ENCODE measurements around the gene VAMP5.
"Not testable (repeated sequence)": the region's sequence is repeated elsewhere in the genome, so short reads cannot be mapped to it uniquely, and the experiment has no call there.

Gene VAMP5, protein sequence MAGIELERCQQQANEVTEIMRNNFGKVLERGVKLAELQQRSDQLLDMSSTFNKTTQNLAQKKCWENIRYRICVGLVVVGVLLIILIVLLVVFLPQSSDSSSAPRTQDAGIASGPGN

DNA sequence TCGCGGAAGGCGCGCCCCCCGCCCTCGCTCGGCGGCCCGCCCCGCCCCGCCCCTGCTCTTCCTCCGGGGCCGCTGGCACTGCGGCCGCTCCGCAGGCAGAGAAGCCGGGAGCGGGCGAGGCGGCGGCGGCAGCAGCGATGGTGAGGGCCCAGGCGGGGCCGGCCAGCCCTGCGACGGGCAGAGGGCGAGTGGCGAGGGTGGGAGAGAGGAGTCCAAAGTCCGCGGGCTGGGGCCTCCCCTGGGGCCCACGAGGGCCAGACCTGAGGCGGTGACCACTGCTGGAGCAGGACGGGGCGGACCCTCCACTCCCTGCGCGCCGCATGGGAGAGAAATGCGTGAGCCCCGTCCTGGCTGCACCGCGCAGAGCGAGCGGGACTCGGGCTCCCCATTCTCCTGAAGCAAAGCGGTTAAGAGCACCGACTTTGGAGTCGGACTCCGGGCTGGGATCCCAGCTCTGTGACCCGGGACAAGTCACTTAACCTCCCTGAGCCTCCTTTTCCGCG, at the start of gene VAMP5:
Gene VAMP5 (plus strand): TSS at position 78 of the 503 bp plus-strand sequence. CDS start 60 bp downstream, at position 138.
- peak; percentile 19 for DNase-seq

DNA sequence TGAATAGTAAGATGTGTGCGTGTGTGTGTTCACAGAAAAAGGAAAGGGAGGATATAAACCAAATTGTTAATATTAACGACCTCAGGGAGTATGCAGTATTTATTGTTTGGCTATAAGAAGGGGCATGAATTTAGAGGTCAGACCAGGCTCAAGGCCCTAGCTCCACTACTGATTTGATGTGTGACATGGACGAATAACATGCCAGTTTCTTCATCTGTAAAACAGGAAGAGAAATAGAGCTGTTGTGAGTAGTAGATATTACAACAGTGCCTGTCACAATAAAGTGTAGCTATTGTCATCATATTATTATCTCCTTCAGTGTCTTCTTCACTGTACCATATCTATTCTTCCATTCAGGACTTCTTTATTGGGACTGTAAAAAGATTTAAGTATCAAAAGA, 49.4 kb upstream of the VAMP5 start:
- no peak for DNase-seq

DNA sequence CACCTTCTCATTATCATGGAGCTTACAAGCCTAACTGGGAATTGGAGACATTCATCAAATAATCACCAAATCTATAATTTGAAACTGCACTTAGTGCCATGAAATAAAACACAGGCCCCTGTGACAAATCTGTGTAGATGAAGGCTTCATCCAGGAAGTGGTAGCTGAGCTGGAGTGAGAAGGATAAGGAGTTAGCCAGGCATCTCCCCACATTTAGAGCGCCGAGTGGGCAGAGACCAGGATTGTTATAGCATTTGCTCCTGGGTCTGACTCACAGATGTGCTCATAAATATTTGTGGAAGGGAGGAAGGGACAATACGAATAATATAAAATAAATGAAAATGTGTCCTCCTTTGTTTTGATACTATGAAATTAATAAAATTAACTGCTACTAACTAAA, 47.8 kb upstream of the VAMP5 start:
- DNase-seq, result no peak

DNA sequence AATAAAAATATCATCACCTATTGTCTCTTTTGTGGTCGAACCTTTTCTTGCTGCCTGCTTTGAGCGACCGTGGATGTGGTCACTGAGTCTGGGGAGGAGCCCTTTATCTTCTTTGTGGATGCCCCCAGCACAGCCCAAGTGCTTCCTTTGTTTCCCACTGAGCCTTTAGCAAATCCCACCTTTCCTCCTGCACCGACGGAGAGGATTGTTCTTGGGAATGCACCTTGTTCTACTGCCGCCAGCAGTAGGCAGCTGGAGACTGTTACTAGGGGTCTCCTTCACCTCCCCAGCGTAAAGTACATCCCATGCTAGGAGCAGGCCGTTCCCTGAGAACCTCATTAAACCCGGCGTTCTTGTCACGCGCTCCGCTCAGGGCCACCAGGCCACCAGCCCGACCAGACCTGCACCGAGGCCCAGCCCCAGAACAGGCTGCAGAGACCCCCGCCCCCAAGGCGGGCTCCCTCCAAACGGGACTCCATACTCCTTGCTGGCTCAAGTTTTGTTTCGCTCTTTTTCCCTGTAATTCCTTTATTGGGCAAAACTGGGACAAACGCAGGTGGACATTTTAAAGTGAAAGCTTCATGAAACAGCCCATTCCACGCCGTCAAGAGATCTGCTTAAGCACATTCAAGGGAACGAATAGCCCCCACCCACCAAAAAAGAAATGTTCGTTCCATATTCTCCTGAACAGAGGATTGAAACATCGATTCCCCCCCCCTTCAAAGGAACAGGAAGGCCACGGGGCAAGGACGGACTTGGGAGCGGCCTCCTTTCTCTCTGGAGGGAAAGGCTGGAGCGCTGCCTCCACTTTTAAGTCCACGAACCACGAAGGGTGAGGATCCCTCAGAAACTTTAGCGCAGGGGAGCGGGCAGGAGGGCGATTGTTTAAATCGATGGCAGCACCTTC, 46.4 kb upstream of the VAMP5 start:
- DNase-seq, result peak; percentile 47

DNA sequence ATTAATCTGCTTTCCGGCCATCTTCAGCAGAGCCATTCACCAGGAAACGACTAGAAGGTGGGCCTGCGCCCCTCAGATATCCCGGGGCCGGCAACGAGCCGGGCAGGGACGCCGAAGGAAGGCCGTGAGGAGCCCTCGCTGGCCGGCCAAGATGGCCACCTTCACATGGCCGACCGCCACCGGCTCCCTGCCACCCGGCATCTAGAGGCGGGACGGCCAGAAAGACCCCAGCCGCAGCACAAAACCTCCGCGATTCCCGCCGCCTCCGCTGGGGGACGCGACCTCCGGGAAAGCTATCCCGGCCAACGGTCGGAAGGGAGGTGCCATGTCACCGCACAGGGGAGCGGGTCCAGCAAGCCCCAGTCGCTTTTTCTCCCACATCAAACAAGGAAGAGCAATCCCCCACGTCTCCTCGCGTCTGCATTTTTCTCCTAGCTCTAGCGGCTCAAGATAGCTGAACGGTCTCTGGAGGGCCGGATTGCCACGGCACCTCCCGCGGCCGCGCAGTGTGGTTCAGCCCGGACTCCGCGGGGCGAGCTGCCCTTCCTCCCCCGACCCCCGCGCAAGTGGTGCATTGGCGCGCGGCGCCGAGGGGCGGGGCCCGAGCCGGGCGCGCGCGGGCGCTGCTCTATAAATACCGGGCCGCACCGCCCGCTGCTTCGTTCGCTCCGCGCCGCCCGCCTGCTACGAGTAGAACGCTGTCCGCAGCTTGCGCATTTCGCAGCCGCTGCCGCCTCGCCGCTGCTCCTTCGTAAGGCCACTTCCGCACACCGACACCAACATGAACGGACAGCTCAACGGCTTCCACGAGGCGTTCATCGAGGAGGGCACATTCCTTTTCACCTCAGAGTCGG, 45.5 kb upstream of the VAMP5 start, which contains the start of gene MAT2A:
Gene MAT2A (plus strand): TSS at position 662 of the 854 bp plus-strand sequence. CDS start 120 bp downstream, at position 782.
- peak; percentile 88 for DNase-seq

DNA sequence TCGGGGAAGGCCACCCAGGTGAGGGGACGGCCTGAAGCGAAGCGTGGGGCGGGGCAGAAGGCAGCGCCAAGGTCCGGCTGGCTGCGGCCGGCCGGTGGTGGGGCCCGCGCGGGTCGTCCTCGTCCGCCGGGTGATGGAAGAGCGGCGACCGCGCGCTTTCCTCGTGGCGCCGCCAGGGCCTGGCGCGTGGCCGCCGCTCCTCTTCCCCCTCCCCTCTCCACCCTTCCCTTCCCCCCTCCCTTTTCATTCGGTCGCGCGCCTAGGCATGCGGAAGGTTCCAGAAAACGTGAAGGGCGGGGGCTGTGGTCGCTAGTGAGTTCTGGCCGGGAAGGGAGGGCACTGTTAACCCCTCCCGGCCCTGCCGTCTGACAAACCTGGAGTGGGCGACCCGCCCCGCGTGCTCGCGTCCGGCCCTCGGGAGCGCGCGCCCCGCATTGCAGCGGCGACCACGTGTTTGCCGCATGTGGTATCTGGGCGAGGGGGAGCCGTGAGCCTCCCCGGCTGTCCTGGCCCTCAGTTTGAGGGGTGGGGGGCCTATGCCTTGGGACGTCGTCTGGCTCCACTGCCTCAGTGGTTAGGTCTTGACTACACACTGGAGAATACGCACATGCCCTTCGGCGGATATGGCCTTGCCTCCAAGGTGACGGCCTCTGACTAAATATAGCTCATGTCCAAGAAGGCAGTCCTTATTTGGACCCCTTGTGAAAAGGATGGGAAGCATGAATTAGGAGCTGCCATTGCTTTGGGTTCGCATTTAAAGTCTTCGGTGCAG, 44.7 kb upstream of the VAMP5 start:
- DNase-seq, result peak; percentile 82

DNA sequence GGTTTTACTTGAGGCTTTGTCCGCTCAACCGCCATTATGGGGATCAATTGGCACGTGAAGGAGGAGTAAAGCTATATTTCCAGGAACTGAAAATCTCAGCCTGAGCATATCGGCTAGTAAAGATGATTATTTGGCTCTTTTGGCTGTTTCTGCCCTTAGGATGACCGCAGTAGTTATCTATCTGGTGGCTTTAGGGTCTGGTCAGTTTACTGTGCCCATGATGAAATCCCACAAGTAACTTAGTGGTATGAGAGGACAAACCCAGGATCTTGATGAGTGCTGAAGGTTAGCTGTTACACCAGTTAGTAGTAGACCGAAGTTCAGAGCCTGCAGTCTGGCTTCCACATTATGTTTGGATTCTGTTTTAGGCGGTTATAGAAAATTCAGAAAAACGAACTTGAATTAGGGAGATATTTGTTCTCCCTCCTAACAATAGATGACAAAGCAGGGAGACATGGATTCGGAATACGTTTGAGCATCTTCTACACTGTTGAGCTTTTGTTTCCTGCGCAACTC, 44.0 kb upstream of the VAMP5 start:
- DNase-seq, result no peak

DNA sequence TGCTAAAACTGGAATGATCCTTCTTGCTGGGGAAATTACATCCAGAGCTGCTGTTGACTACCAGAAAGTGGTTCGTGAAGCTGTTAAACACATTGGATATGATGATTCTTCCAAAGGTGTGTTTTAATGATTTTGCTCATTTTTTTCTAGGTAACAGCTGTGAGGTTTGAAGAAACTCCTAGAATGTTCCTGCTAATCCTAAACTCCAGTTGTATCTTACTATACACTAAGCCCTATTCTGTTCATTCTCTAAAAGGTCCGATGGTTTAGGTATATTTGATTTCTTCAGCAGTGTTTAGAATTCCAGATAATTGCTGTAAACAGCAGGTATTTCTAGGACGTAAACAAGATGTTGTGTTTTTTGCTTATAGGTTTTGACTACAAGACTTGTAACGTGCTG, 43.0 kb upstream of the VAMP5 start:
- DNase-seq, result no peak

DNA sequence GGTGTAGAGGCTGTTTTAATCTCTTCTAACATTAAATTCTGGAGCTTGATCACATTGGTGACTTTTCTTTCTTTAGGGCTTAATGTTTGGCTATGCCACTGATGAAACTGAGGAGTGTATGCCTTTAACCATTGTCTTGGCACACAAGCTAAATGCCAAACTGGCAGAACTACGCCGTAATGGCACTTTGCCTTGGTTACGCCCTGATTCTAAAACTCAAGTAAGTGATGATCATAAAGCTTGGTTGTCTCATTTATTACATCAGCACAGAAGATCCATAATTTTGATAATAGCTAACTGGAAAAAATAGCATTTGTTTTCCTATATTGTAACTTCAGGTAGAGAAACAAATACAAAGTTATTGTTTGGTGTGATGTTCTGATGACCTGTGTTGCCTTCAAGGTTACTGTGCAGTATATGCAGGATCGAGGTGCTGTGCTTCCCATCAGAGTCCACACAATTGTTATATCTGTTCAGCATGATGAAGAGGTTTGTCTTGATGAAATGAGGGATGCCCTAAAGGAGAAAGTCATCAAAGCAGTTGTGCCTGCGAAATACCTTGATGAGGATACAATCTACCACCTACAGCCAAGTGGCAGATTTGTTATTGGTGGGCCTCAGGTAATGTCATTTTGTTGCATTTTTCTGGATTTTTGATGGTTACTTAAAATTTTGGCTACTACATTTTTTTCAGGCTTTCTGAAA, 42.3 kb upstream of the VAMP5 start:
- DNase-seq, result no peak

DNA sequence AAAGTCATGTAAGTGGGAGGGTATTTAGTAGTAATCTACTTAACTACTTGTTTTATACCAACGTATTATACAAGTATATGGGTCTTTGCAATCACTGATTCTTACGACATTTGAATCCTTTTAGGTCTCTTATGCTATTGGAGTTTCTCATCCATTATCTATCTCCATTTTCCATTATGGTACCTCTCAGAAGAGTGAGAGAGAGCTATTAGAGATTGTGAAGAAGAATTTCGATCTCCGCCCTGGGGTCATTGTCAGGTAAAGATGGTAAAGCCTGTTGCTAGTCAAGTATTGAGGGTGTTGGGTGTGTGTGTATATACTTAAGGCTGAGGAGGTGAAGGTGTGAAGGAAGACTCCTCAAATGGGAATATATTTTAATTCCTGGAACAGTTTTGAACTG, 41.5 kb upstream of the VAMP5 start:
- DNase-seq, result no peak

DNA sequence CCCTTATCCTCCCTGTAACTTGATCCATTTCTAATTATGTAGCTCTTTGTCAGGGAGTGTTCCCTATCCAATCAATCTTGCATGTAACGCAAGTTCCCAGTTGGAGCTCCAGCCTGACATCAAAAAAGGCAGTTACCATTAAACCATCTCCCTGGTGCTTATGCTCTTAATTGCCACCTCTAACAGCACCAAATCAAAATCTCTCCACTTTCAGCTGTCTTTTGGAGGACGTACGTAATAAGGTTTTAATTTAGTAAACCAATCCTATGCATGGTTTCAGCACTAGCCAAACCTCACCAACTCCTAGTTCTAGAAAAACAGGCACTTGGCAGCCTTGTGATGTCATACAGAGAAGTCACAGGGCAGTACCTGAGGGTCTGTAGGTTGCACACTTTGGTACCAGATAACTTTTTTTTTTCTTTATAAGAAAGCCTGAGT, 40.0 kb upstream of the VAMP5 start:
- DNase-seq, result not testable (repeated sequence)

DNA sequence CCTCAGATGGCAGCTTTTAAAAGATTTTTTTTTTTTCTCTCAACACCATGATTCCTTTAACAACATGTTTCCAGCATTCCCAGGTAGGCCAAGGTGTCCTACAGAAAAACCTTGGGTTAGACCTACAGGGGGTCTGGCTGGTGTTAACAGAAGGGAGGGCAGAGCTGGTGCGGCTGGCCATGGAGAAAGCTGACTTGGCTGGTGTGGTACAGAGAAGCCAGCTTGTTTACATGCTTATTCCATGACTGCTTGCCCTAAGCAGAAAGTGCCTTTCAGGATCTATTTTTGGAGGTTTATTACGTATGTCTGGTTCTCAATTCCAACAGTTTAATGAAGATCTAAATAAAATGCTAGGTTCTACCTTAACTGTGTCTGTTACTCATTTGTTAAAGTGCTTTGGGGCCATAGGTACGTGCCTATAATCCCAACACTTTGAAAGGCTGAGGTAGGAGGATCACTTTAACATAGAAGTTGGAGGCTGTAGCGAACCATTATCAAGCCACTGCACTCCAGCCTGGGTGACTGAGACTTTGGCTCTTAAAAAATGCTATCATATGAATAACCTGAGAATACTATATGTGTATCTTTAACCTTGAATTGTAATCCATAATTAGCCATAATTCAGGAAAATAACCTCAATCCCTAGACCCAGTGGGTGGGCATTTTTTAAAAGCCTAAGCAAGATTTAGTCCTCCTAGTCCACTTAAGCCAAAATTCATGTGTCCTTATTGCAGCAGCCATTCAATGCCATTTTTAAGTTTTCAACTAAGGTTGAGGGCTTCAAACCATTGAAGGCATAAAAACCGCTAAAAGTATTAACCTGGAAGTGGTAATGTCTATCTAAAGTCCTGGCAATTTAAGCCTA, 39.1 kb upstream of the VAMP5 start:
- DNase-seq, result not testable (repeated sequence)

DNA sequence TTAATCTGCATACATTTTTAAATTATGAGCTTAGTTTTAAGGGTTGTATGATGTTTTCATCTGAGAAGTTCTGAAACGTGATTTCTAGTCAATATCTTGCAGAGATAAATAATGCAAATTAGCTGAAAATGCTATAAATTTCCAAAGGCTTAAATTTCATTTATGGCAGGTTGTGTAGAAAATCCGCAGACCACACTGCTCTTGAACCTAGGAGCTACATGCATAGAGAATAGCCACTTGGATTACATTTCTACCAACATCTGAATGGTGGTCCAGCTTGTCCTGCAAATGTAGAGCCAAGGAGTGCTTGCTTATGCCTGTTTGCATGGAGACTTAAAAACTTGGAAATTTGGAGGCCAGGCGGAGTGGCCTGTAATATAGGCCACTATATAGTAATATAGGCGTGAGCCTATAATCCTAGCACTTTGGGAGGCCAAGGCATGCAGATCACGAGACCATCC, 38.4 kb upstream of the VAMP5 start:
- no peak for DNase-seq

DNA sequence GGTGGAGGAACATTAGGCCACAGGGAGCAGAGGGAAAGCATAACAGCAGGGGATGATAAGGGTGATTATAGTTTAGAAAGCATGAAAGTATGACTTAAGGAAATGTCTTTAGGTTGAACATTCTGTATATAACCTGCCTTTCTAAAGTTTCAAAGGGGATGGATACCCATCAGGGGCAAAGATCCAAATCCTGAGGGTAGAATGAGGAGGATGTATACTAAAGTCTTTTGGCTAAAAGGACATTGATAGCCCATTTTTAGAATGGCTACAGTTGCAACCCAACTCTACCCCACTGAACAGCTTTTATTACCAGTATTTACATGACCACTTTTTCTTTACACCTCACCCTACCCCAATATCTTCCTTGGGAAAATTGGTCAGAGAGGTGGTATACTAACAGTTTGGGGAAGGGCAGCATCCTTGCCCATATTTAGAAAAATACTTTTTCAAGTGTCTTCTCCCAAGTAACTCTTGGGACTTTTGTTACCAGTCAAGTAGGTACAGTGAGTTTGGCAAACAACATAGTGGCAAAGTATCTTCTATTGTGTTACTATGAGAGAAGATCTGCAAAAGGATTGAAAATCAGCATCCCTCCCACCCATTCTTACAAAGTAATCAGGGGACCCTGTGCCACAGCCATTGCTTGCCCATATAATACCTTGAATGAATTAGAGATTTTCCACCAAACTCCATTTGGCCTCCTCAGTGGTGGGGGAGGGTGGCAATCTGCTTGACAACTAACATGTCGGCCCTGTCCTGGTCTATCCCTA, 37.0 kb upstream of the VAMP5 start:
- DNase-seq, result no peak

DNA sequence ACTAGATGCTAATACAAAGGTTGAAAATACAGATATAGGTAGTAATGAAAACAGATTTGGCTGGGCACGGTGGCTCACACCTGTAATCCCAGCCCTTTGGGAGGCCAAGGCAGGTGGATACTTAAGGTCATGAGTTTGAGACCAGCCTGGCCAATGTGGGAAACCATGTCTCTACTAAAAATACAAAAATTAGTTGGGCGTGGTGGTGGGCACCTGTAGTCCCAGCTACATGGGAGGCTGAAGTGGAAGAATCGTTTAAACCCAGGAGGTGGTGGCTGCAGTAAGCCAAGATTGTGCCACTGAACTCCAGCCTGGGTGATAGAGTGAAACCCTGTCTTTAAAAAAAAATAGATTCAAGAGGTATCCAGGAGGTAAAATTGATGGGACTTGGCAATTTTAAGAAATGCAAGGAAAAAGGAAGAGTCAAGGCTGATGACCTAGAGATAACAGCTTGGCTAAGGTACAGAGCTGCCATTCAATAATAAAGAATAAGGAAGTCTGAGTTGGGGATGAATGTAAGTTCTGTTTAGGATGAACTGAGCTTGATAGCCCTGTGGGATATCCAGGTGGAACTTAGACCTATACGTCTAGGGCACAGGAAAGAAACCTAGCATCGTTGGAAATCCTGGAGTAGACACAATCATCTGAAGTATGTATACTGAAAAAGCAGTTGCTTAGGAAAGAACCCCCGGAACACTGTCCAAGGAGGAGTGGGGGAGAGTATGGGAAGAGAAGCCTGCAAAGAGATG, 36.2 kb upstream of the VAMP5 start:
- DNase-seq, result no peak

DNA sequence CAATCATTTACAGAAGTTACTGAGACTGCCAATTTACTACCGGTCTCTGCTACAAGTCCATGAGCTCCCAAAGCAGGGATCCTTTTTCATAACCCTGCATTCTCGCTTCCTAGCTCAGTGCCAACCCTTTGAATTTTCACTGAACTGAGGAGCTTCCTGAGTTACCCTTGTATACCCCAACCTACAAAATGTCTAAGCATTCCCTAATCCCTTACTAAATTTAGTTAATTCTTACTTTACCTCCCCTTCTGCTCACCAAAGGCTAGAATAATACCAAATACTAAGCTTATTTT, 35.7 kb upstream of the VAMP5 start:
- DNase-seq, result no peak

DNA sequence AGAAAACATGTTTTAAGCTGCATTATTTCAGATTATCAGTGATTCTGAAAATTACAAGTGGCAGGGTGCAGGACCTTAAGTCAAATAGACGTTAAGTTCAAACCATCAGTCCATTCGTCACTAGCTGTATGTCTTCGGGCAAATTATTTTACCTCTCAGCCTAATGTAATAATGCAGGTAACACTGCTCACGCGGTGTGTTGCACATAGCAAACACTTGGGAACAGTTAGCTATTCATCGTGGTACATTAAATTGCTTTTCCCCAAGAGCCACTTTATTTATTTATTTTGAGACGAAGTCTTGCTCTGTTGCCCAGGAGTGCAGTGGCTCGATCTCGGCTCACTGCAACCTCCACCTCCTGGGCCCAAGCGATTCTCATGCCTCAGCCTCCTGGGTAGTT, 35.1 kb upstream of the VAMP5 start:
- no peak for DNase-seq

DNA sequence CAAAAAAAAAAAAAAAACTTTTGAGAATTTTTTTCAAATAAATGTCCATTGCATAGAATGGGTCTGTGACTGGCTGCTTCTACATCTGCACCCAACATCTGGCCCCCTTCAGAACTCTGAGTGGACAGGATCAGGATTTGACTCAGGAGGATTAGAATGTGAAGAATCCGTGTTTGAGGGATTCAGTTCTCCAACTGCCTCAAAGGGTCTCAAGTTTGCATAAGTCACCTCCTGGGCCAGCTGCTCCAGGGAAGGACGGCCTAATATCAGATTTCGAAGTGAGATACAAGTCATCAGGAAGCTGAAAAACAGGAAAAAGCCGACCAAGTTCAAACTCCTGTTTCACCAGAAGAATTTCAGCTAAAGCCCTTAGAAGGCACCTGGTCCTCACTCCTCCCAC, 34.4 kb upstream of the VAMP5 start:
- DNase-seq, result no peak

DNA sequence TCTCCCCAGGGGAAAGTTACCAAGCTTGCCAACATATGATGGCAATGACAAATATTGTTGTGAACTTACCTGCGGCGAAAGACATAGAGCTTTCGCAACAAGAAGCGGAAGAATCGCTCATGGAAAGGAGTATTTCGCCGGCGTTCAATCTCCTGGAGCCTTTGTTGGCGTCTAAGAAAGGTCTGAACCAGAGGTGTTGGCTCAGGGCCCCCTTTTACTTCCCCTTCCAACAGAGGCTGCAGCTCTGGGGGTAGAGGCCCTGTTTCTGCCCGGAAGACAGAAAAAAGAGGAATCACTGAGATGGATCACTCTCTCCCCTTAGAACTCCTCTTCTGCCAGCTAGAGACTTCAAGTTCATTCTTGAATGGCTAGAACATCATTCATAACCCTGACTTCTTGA, 33.7 kb upstream of the VAMP5 start:
- DNase-seq, result no peak
